ENCODE data around the gene BLMH. TPM values are rescaled to one million over a fixed set of nuclear protein-coding genes. Genes with fewer than 3 reads are reported as not detected.

Gene BLMH
- total RNA-seq, 1 donor from 2014 or later = 40.3 TPM

DNA sequence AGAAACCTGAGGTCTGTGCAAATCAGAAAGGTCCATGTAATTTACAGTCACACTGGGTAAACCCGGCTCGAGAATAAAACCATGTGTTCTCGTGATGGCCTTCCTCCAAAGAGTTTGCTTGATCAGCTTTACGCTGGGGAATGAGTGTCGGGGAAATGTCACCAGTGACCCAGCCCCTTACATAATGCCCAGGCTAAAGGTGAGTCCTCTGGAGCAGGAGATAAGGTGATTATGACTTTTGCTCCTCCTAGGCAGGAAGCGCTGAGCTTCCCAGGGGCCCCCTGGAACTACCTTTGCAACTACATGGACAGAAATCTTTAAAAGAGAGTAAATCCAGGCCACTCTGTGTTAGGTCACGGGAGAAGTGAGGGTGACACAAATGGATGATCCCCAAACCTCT lies 71.9 kb downstream of the BLMH start:
- Mint-ChIP-seq H3K27me3 (no peaks in the 10 kb centered on the region), H3K27ac (no peak overlapping the region), H3K9me3 (no peaks in the 10 kb centered on the region), H3K4me3 (no peak overlapping the region), H3K4me1 (no peaks in the 10 kb centered on the region), H3K36me3 (ENCODE audit: low read depth) (no peaks in the 10 kb centered on the region)
- ATAC-seq (ENCODE audit: low read depth) (no peak), DNase-seq (no peak)
- ChIA-PET POLR2A (no interaction called here), CTCF (no interaction called here)
- no peak for TF ChIP-seq CTCF (IDR thresholded peaks at IDR 0.05)
- intact Hi-C loops (cut with micrococcal nuclease) = no loop called here

- ChIA-PET POLR2A (no interaction called here), CTCF (no interaction called here)
- no peak for ATAC-seq (ENCODE audit: low read depth)
- no peaks in the 10 kb centered on the region for H3K9me3 Mint-ChIP-seq
- no peak for TF ChIP-seq CTCF (IDR thresholded peaks at IDR 0.05)
- H3K27me3 Mint-ChIP-seq = no peaks in the 10 kb centered on the region
- H3K36me3 Mint-ChIP-seq (ENCODE audit: low read depth) = no peaks in the 10 kb centered on the region
- no peak for DNase-seq
- H3K4me3 Mint-ChIP-seq = no peak overlapping the region
- intact Hi-C loops (cut with micrococcal nuclease) = no loop called here
- H3K4me1 Mint-ChIP-seq = no peaks in the 10 kb centered on the region
- no peak overlapping the region for H3K27ac Mint-ChIP-seq
Measured at GRCh38 chr17:30219315-30219714, 72.4 kb downstream of the BLMH start.

DNA sequence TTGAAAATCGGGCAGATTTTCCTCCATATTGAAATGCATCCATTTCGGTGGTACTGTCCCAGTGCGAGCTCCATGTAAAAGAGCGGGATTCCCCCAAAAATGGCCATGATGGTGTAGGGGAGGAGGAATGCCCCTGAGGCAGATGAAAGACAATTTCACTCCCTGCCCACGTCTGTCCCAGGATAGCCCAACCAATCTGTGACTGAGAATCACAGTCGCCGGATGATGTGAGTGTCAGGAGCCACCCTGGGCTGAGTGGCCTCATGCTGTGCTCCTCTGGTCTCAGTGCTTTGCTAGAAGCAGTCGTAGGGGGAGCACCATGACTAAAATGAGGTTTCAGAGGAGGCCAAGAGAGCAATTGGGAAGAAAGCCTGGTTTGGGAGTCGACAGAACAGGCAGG lies 72.9 kb downstream of the BLMH start:
- Mint-ChIP-seq H3K27me3 (no peaks in the 10 kb centered on the region), H3K4me3 (no peak overlapping the region), H3K27ac (no peak overlapping the region), H3K4me1 (no peaks in the 10 kb centered on the region), H3K36me3 (ENCODE audit: low read depth) (no peaks in the 10 kb centered on the region), H3K9me3 (no peaks in the 10 kb centered on the region)
- CTCF ChIA-PET = no interaction called here
- no peak for DNase-seq
- TF ChIP-seq CTCF (IDR thresholded peaks at IDR 0.05) = no peak
- POLR2A ChIA-PET = no interaction called here
- no peak for ATAC-seq (ENCODE audit: low read depth)
- intact Hi-C loops (cut with micrococcal nuclease) = no loop called here

- Mint-ChIP-seq H3K4me1 (peaks cover 2% of the 10 kb centered on the region), H3K27ac (no peak overlapping the region), H3K27me3 (no peaks in the 10 kb centered on the region), H3K4me3 (no peak overlapping the region), H3K9me3 (no peaks in the 10 kb centered on the region), H3K36me3 (ENCODE audit: low read depth) (no peaks in the 10 kb centered on the region)
- ATAC-seq (ENCODE audit: low read depth) (no peak), DNase-seq (no peak)
- no peak for TF ChIP-seq CTCF (IDR thresholded peaks at IDR 0.05)
- ChIA-PET POLR2A (no interaction called here), CTCF (no interaction called here)
- intact Hi-C loops (cut with micrococcal nuclease) = no loop called here
Measured at GRCh38 chr17:30217746-30218245, 73.9 kb downstream of the BLMH start.

DNA sequence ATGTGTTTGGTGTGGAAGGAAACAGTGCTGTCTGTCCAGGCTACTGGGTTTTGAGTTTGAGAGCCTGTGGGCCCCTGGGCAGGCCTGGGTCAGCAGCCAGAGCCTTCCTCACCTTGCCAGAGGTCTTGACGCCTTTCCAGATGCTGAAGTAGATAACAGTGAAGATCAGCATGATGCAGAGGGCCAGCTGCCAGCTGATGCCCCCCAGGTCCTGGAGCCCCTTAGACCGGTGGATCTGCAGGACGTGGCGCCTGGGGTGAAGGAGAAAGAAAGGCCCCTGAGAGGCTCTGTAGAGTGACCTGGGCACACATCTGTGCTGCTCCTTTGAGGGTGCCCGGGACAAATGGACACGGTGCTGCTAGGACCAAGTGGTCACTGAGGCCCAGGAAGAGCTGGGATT lies 74.7 kb downstream of the BLMH start:
- no peaks in the 10 kb centered on the region for H3K36me3 Mint-ChIP-seq (ENCODE audit: low read depth)
- no peaks in the 10 kb centered on the region for H3K9me3 Mint-ChIP-seq
- DNase-seq (no peak), ATAC-seq (ENCODE audit: low read depth) (no peak)
- TF ChIP-seq CTCF (IDR thresholded peaks at IDR 0.05) = no peak
- H3K4me3 Mint-ChIP-seq = no peak overlapping the region
- H3K27ac Mint-ChIP-seq = no peak overlapping the region
- H3K4me1 Mint-ChIP-seq = peaks cover 5% of the 10 kb centered on the region
- H3K27me3 Mint-ChIP-seq = no peaks in the 10 kb centered on the region
- intact Hi-C loops (cut with micrococcal nuclease) = no loop called here
- ChIA-PET POLR2A (no interaction called here), CTCF (no interaction called here)

Data from activated B cell treated with CpG ODN at 0.5 μM for 24 hours (primary cell).